ENCODE data around the gene WDR37.

DNA sequence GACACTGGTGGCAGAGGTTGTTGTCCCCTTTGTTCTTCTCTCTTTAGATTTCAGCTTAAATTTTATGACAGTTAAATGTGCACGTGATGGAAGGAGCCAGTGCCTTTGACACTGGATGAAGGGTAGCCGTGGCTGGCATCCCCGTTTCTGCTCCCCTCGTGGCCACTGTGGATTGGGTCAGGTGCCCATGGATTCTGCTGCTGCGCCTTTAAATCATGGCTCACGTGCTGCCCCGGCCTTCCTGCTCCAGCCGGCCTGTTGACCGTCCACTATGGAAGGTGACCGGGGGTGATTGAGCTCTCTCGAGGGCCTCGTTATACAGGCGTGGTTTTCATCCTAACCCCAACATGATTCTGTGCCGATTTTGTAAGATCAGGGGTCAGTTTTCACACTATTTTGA is 34.5 kb downstream of the WDR37 start:
- TF ChIP-seq, protein P1, sequence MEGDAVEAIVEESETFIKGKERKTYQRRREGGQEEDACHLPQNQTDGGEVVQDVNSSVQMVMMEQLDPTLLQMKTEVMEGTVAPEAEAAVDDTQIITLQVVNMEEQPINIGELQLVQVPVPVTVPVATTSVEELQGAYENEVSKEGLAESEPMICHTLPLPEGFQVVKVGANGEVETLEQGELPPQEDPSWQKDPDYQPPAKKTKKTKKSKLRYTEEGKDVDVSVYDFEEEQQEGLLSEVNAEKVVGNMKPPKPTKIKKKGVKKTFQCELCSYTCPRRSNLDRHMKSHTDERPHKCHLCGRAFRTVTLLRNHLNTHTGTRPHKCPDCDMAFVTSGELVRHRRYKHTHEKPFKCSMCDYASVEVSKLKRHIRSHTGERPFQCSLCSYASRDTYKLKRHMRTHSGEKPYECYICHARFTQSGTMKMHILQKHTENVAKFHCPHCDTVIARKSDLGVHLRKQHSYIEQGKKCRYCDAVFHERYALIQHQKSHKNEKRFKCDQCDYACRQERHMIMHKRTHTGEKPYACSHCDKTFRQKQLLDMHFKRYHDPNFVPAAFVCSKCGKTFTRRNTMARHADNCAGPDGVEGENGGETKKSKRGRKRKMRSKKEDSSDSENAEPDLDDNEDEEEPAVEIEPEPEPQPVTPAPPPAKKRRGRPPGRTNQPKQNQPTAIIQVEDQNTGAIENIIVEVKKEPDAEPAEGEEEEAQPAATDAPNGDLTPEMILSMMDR (IDR thresholded peaks at IDR 0.05) = no peak
- no peak for TF ChIP-seq EZH2 (IDR thresholded peaks at IDR 0.05; ENCODE audit: borderline replicate concordance, insufficient read depth, low read depth, low read length, poor library complexity, severe bottlenecking)

All from B cell (primary cell).